BJ (cell line): ENCODE data around the gene PC. TPM values are rescaled to one million over a fixed set of nuclear protein-coding genes. Genes with fewer than 3 reads are reported as not detected.
"Not testable (repeated sequence)": the region's sequence is repeated elsewhere in the genome, so short reads cannot be mapped to it uniquely, and the experiment has no call there.

Experiments
- CTCF ChIA-PET: fragments of 350-600 bp; formaldehyde crosslinking; extraction: SDS; loops from one replicate; lab custom pipeline; 2021; ENCODE audit warnings: antibody characterized with exemption, inconsistent platforms; lab: Yijun Ruan, JAX
- POLR2A ChIA-PET: fragments of 300-600 bp; sonication (Branson Sonifier 250); formaldehyde crosslinking; extraction: SDS; loops from one replicate; lab custom pipeline; 2021; ENCODE audit warnings: antibody characterized with exemption; lab: Charles Lee
- DNase-seq: peaks from one replicate; pipeline ENCODE4 v3.0.0-alpha.2; 2011; ENCODE audit warnings: low read depth
- H3K27me3 ChIP-seq: 2 replicates; pipeline ENCODE4 v1.6.0; 2011; ENCODE audit warnings: low read length; ENCODE audit not compliant: control insufficient read depth, insufficient read depth
- H3K36me3 ChIP-seq: 2 replicates; pipeline ENCODE4 v1.5.1; 2011; ENCODE audit warnings: low read length; ENCODE audit not compliant: control insufficient read depth, insufficient read depth
- H3K4me3 ChIP-seq: 2 replicates; pipeline ENCODE4 v1.5.1; 2011; ENCODE audit warnings: low read depth, mild to moderate bottlenecking, control low read depth, low read length
- polyA plus RNA-seq: library from polyadenylated mRNA; depleted of rRNA; stranded (reverse); fragments of >200 nt; gene quantifications from 2 replicates; pipeline ENCODE4 v1.2.3, GENCODE V29; 2011
- TF ChIP-seq, protein P1 (sequence below): IDR thresholded peaks from 2 replicates; pipeline ENCODE4 v1.5.1; 2011; ENCODE audit warnings: low read depth, mild to moderate bottlenecking, control low read depth, inconsistent platforms, low read length, moderate library complexity; ENCODE audit not compliant: insufficient read depth

Gene PC
- polyA plus RNA-seq, 1 experiment = 14.3 TPM

DNA sequence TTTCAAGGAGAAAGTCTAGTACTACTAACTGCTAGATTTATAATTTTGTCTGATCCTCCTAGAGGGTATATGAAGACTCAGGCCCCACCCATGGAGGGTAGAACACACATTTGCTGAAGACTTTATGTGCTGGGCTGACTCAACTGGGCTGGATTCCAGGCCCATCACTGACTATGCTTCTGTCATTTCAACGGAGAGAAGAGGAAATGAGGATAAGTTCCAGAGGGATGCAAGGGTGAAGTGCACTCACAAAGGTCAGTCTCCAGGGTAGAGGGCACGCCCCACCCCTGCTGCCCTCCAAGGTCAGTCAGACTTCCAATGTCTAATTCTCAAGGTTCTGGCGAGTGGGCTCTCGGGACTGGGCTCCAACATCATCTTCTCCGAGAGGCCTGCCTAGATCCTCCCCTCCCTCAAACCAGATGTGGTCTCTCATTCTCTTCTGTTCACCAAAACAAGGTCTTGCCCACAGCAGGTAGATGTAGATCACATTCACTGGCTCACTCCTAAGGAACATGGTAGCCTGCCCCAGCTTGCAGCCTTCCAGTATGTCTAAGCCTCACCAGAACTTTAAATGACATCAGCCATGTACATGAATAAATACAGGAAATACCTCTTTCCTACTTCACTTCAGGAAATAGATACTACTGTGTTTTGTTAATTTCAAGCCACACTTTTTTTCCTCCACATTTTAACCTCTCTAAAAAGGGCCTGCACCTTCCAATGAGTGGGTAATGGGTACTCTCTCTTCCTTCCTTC lies 9.7 kb upstream of the PC start:
- H3K4me3 ChIP-seq = no peak overlapping the region
- TF ChIP-seq, protein P1, sequence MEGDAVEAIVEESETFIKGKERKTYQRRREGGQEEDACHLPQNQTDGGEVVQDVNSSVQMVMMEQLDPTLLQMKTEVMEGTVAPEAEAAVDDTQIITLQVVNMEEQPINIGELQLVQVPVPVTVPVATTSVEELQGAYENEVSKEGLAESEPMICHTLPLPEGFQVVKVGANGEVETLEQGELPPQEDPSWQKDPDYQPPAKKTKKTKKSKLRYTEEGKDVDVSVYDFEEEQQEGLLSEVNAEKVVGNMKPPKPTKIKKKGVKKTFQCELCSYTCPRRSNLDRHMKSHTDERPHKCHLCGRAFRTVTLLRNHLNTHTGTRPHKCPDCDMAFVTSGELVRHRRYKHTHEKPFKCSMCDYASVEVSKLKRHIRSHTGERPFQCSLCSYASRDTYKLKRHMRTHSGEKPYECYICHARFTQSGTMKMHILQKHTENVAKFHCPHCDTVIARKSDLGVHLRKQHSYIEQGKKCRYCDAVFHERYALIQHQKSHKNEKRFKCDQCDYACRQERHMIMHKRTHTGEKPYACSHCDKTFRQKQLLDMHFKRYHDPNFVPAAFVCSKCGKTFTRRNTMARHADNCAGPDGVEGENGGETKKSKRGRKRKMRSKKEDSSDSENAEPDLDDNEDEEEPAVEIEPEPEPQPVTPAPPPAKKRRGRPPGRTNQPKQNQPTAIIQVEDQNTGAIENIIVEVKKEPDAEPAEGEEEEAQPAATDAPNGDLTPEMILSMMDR = no peak
- no peaks in the 10 kb centered on the region for H3K36me3 ChIP-seq
- ChIA-PET CTCF (no interaction called here), POLR2A (no interaction called here)
- H3K27me3 ChIP-seq = no peaks in the 10 kb centered on the region
- no peak for DNase-seq

GRCh38 chr11:66966351-66966750 lies 8.2 kb upstream of the PC start:
- Histone ChIP-seq H3K36me3 (no peaks in the 10 kb centered on the region), H3K4me3 (no peak overlapping the region), H3K27me3 (no peaks in the 10 kb centered on the region)
- CTCF ChIA-PET = no interaction called here
- POLR2A ChIA-PET = no interaction called here
- DNase-seq = no peak
- TF ChIP-seq, protein P1 = no peak

GRCh38 chr11:66964495-66964894 lies 6.3 kb upstream of the PC start:
- DNase-seq = no peak
- H3K4me3 ChIP-seq = no peak overlapping the region
- TF ChIP-seq, protein P1 = no peak
- ChIA-PET POLR2A (no interaction called here), CTCF (no interaction called here)
- no peaks in the 10 kb centered on the region for H3K36me3 ChIP-seq
- no peaks in the 10 kb centered on the region for H3K27me3 ChIP-seq

DNA sequence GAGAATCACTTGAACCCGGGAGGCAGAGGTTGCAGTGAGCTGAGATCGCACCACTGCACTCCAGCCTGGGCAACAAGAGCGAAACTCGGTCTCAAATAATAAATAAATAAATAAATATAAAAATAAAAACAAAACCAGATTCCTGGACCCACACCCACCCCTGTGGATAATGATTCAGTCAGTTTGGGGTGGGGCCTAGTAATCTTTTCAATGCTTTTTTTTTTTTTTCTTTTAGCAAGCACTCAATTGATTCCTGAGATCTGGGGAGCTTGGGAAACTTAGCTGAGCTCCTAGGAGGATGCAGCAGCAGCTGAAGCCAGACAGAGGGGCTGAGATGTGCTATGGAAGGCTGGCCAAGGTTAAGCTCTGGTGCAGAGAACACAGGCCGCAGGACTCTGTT lies 4.6 kb upstream of the PC start:
- POLR2A ChIA-PET = interaction anchor here (0.6 kb wide), 1 partner anchor 15 kb away, joined by 7 read pairs; no protein-coding TSS in a partner anchor
- CTCF ChIA-PET = interaction anchor here (0.7 kb wide), 1 partner anchor 13 kb away, joined by 3 read pairs; no protein-coding TSS in a partner anchor
- DNase-seq = no peak

GRCh38 chr11:66962247-66962646 lies 4.1 kb upstream of the PC start:
- Histone ChIP-seq H3K36me3 (no peaks in the 10 kb centered on the region), H3K4me3 (no peak overlapping the region), H3K27me3 (no peaks in the 10 kb centered on the region)
- ChIA-PET CTCF (interaction anchor here (0.7 kb wide), 1 partner anchor 14 kb away, joined by 3 read pairs; no protein-coding TSS in a partner anchor), POLR2A (no interaction called here)
- TF ChIP-seq, protein P1 = no peak
- no peak for DNase-seq

More for the DNA sequence above, 4.6 kb upstream of the PC start:
- H3K36me3 ChIP-seq = no peaks in the 10 kb centered on the region
- no peaks in the 10 kb centered on the region for H3K27me3 ChIP-seq
- H3K4me3 ChIP-seq = no peak overlapping the region
- TF ChIP-seq, protein P1 = no peak

DNA sequence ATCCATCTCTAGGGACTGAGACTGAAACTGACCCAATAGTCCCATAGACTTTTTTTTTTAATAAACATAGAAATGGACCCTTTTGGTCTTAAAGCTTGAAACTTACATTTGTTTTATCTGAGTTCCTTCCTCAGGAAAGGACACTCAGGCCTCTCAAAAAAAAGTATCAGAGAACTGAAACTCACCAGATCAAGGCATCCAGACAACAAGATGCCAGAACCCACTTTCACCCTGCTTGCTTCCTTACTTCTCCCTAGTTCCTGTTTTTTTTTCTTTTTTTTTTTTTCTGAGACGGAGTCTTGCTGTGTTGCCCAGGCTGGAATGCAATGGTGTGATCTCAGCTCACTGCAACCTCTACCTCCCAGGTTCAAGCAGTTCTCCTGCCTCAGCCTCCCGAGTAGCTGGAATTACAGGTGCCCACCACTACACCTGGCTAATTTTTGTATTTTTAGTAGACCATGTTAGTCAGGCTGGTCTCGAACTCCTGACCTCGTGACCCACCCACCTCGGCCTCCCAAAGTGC lies 3.6 kb upstream of the PC start:
- H3K4me3 ChIP-seq, H3K27me3 ChIP-seq, DNase-seq, H3K36me3 ChIP-seq, POLR2A ChIA-PET: not testable (repeated sequence)
- CTCF ChIA-PET = interaction anchor here (1.2 kb wide), 1 partner anchor 14 kb away, joined by 3 read pairs; no protein-coding TSS in a partner anchor
